ENCODE data around the gene VPS35L. TPM values are rescaled to one million over a fixed set of nuclear protein-coding genes. Genes with fewer than 3 reads are reported as not detected.
A peak's percentile ranks its signal among the peaks of the same experiment; 100 is the strongest.

VPS35L gene
- total and polyA plus RNA-seq, 2 of the 13 experiments (the other 11 are each of a cell fraction or from before 2014, with no cell fraction given) = 1.4 to 1.6 TPM

GRCh38 chr16:19717741-19718623 lies 162.5 kb downstream of the VPS35L start, which contains the start of the genes IQCK and KNOP1 (continued):
- TF ChIP-seq GLMP (CRISPR knock-in tag; IDR thresholded peaks at IDR 0.05; ENCODE audit: borderline replicate concordance) (no peak), MIER3 (CRISPR knock-in tag; IDR thresholded peaks at IDR 0.05; ENCODE audit: borderline replicate concordance) (peak; percentile 92; the same call in 1 of the 2 replicates), ATF2 (CRISPR knock-in tag; IDR thresholded peaks at IDR 0.05) (peak; percentile 74), IRF2 (CRISPR knock-in tag; IDR thresholded peaks at IDR 0.05) (peak; percentile 96), CCAR2 (optimal IDR thresholded peaks at IDR 0.05; ENCODE audit: low read depth, low read length) (no peak), KMT2B (CRISPR knock-in tag; IDR thresholded peaks at IDR 0.05) (peak; percentile 99), KDM6A (CRISPR knock-in tag; IDR thresholded peaks at IDR 0.05; ENCODE audit: low read depth) (no peak), ZNF12 (CRISPR knock-in tag; IDR thresholded peaks at IDR 0.05) (peak; percentile 45; the same call in 1 of the 2 replicates), TEAD3 (CRISPR knock-in tag; optimal IDR thresholded peaks at IDR 0.05; ENCODE audit: borderline replicate concordance) (peak; percentile 66), DNMT3B (CRISPR knock-in tag; conservative IDR thresholded peaks at IDR 0.05) (0 out of 2 replicates have a peak, but pooled peaks have one; percentile 36), JUN (CRISPR knock-in tag; IDR thresholded peaks at IDR 0.05) (peak; percentile 90), TBL1XR1 (IDR thresholded peaks at IDR 0.05; ENCODE audit: borderline replicate concordance, low read length, partially characterized antibody) (peak; percentile 79), NFE2 (CRISPR knock-in tag; IDR thresholded peaks at IDR 0.05) (no peak), SPEN (CRISPR knock-in tag; IDR thresholded peaks at IDR 0.05; ENCODE audit: low read depth) (peak; percentile 99), NFATC3 (CRISPR knock-in tag; IDR thresholded peaks at IDR 0.05) (peak; percentile 95), FIP1L1 (IDR thresholded peaks at IDR 0.05; ENCODE audit: borderline replicate concordance, insufficient read depth, low read depth, low read length) (no peak), MXD4 (CRISPR knock-in tag; IDR thresholded peaks at IDR 0.05) (peak; percentile 100), STAT6 (CRISPR knock-in tag; IDR thresholded peaks at IDR 0.05; ENCODE audit: borderline replicate concordance) (peak; percentile 89; the same call in 1 of the 2 replicates), ZNF253 (CRISPR knock-in tag; IDR thresholded peaks at IDR 0.05; ENCODE audit: borderline replicate concordance) (peak; percentile 86; the same call in 1 of the 2 replicates), SAP130 (CRISPR knock-in tag; IDR thresholded peaks at IDR 0.05; ENCODE audit: low read depth) (peak; percentile 100), ZC3H13 (CRISPR knock-in tag; IDR thresholded peaks at IDR 0.05) (peak; percentile 43; the same call in 1 of the 2 replicates), YEATS2 (CRISPR knock-in tag; IDR thresholded peaks at IDR 0.05; ENCODE audit: borderline replicate concordance) (peak; percentile 98), TIGD3 (CRISPR knock-in tag; IDR thresholded peaks at IDR 0.05; ENCODE audit: borderline replicate concordance) (peak; percentile 86; the same call in 1 of the 2 replicates)

All from HepG2 (cell line).